Liver (tissue), 9 donors: Measurements from ENCODE around the gene DYRK4. TPM values are rescaled to one million over a fixed set of nuclear protein-coding genes. Genes with fewer than 3 reads are reported as not detected.

Experiments
- DNase-seq: peaks from one replicate; pipeline ENCODE4 v3.0.0-alpha.2; 2017; ENCODE audit warnings: low spot score
- H3K27ac ChIP-seq, 2 donors: one replicate each; pipeline ENCODE4 v1.7.0; 2013; ENCODE audit warnings: inconsistent platforms in 2 of 2, low read length in 2 of 2, control low read depth in 1 of 2, low read depth in 1 of 2, mild to moderate bottlenecking in 1 of 2
- H3K27me3 ChIP-seq, 4 donors: one replicate each; pipeline versions ENCODE4 v1.6.1 to v1.7.0; 2013; ENCODE audit warnings: low read length in 3 of 4, inconsistent platforms in 1 of 4, mild to moderate bottlenecking in 1 of 4, moderate library complexity in 1 of 4; ENCODE audit not compliant: control insufficient read depth in 4 of 4, insufficient read depth in 4 of 4
- H3K36me3 ChIP-seq, 4 donors: one replicate each; pipeline versions ENCODE4 v1.6.1 to v1.7.0; 2013; ENCODE audit warnings: low read length in 3 of 4, mild to moderate bottlenecking in 3 of 4, low read depth in 1 of 4, moderate library complexity in 1 of 4; ENCODE audit not compliant: control insufficient read depth in 4 of 4, insufficient read depth in 3 of 4
- H3K4me1 ChIP-seq, 4 donors: one replicate each; pipeline versions ENCODE4 v1.6.1 to v1.7.0; 2013; ENCODE audit warnings: low read length in 3 of 4, mild to moderate bottlenecking in 3 of 4, moderate library complexity in 1 of 4; ENCODE audit not compliant: control insufficient read depth in 4 of 4, insufficient read depth in 4 of 4
- H3K4me3 ChIP-seq, 3 donors: one replicate each; pipeline versions ENCODE4 v1.6.1 to v1.7.0; 2013; ENCODE audit warnings: low read length in 3 of 3, control low read depth in 1 of 3, low read depth in 1 of 3, mild to moderate bottlenecking in 1 of 3
- H3K9ac ChIP-seq, 2 donors: one replicate each; pipeline ENCODE4 v1.7.0; 2013; ENCODE audit warnings: low read length in 2 of 2, mild to moderate bottlenecking in 2 of 2, moderate library complexity in 2 of 2, control low read depth in 1 of 2, low read depth in 1 of 2
- H3K9me3 ChIP-seq, 4 donors: one replicate each; pipeline versions ENCODE4 v1.6.1 to v1.7.0; 2013; ENCODE audit warnings: low read length in 3 of 4; ENCODE audit not compliant: control insufficient read depth in 4 of 4
- EGR1 ChIP-seq, 2 donors: IDR thresholded peaks; 2 replicates each; pipeline ENCODE4 v1.6.1; 2016 to 2018; ENCODE audit warnings: antibody characterized with exemption in 2 of 2, low read depth in 2 of 2
- FOXA1 ChIP-seq: IDR thresholded peaks from 2 replicates; pipeline ENCODE4 v1.6.1; 2016; ENCODE audit warnings: antibody characterized with exemption
- FOXA2 ChIP-seq: IDR thresholded peaks from 2 replicates; pipeline ENCODE4 v1.6.1; 2016; ENCODE audit warnings: antibody characterized with exemption
- GABPA ChIP-seq, 2 donors: IDR thresholded peaks in 1 of 2; conservative IDR thresholded peaks in 1 of 2; 2 replicates each; pipeline ENCODE4 v1.6.1; 2016; ENCODE audit warnings: antibody characterized with exemption in 2 of 2, mild to moderate bottlenecking in 1 of 2, moderate library complexity in 1 of 2
- HNF4A ChIP-seq, 2 donors: conservative IDR thresholded peaks; 2 replicates each; pipeline ENCODE4 v1.6.1; 2016; ENCODE audit warnings: antibody characterized with exemption in 2 of 2, mild to moderate bottlenecking in 2 of 2
- JUND ChIP-seq, 2 donors: IDR thresholded peaks; 2 replicates each; pipeline ENCODE4 v1.6.1; 2016; ENCODE audit warnings: antibody characterized with exemption in 2 of 2
- RAD21 ChIP-seq, 2 donors: IDR thresholded peaks; 2 replicates each; pipeline ENCODE4 v1.6.1; 2016; ENCODE audit warnings: antibody characterized with exemption in 2 of 2, mild to moderate bottlenecking in 2 of 2
- RXRA ChIP-seq, 2 donors: IDR thresholded peaks; 2 replicates each; pipeline ENCODE4 v1.6.1; 2017 to 2018; ENCODE audit warnings: antibody characterized with exemption in 2 of 2, mild to moderate bottlenecking in 1 of 2
- TAF1 ChIP-seq: conservative IDR thresholded peaks from 2 replicates; pipeline ENCODE4 v1.6.1; 2016; ENCODE audit warnings: antibody characterized with exemption, mild to moderate bottlenecking
- YY1 ChIP-seq: IDR thresholded peaks from 2 replicates; pipeline ENCODE4 v1.6.1; 2016; ENCODE audit warnings: antibody characterized with exemption, mild to moderate bottlenecking
- WGBS: extraction: QIAGEN DNeasy Blood & Tissue Kit; methylation state at CpG from one replicate; pipeline ENCODE4 v1.1.7; 2013; 5-methylcytosine and 5-hydroxymethylcytosine counted together
- polyA plus RNA-seq, 2 donors: library from polyadenylated mRNA; stranded (reverse) in 1 of 2; unstranded in 1 of 2; fragments of 200-250 nt in 1 of 2; fragments of >200 nt in 1 of 2; fragmentation: Nextera tagmentation in 1 of 2; extraction: Ambion mirVana in 1 of 2; gene quantifications; one replicate each; pipeline versions ENCODE4 v1.2.1 to v1.2.3, GENCODE V29; 2013 to 2015
- total RNA-seq, 2 donors: library from RNA; depleted of rRNA; stranded (reverse); fragments of >200 nt; gene quantifications; one replicate each; pipeline ENCODE4 v1.2.3, GENCODE V29; 2014
- TF ChIP-seq, protein P1 (sequence below): IDR thresholded peaks from 2 replicates; pipeline ENCODE4 v1.6.1; 2016; ENCODE audit warnings: antibody characterized with exemption
- TF ChIP-seq, protein P2 (sequence below): IDR thresholded peaks from 2 replicates; pipeline ENCODE4 v1.6.1; 2016; ENCODE audit warnings: antibody characterized with exemption
- TF ChIP-seq, protein P3 (sequence below): fragments of 150-350 bp; IDR thresholded peaks from 2 replicates; pipeline ENCODE4 v1.5.1; 2017; ENCODE audit warnings: improper control_type of control experiment, low read depth, low read length; ENCODE audit not compliant: missing input control
- TF ChIP-seq, protein P4 (sequence below): IDR thresholded peaks from 2 replicates; pipeline ENCODE4 v1.6.1; 2016; ENCODE audit warnings: antibody characterized with exemption
- TF ChIP-seq, protein P5 (sequence below): IDR thresholded peaks from 2 replicates; pipeline ENCODE4 v1.6.1; 2016; ENCODE audit warnings: antibody characterized with exemption, mild to moderate bottlenecking
- donor health status: healthy.
- donor health status: healthy.
- donor health status: healthy.
- donor health status: healthy.
- donor health status: healthy.

DYRK4 gene
- total and polyA plus RNA-seq, 4 donors = 12.0 to 20.3 (median 14.4) TPM

DNA sequence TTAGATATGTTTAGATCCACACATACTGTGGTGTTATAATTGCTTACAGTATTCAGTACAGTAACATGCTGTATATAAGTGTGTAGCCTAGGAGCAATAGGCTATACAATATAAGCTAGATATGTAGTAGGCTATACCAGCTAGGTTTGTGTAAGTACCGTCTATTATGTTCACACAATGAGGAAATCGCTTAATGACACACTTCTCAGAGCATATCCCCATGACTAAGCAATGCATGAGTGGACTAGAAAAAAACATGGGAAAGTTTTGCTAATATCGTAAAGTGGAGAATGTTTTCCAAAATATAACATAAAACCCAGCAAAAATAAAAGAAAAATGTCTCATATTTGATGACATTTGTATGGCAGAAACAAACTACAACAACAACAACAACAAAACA lies 59.5 kb downstream of the DYRK4 start (continued):
- TF ChIP-seq, protein P1, sequence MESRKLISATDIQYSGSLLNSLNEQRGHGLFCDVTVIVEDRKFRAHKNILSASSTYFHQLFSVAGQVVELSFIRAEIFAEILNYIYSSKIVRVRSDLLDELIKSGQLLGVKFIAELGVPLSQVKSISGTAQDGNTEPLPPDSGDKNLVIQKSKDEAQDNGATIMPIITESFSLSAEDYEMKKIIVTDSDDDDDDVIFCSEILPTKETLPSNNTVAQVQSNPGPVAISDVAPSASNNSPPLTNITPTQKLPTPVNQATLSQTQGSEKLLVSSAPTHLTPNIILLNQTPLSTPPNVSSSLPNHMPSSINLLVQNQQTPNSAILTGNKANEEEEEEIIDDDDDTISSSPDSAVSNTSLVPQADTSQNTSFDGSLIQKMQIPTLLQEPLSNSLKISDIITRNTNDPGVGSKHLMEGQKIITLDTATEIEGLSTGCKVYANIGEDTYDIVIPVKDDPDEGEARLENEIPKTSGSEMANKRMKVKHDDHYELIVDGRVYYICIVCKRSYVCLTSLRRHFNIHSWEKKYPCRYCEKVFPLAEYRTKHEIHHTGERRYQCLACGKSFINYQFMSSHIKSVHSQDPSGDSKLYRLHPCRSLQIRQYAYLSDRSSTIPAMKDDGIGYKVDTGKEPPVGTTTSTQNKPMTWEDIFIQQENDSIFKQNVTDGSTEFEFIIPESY = no peak

DNA sequence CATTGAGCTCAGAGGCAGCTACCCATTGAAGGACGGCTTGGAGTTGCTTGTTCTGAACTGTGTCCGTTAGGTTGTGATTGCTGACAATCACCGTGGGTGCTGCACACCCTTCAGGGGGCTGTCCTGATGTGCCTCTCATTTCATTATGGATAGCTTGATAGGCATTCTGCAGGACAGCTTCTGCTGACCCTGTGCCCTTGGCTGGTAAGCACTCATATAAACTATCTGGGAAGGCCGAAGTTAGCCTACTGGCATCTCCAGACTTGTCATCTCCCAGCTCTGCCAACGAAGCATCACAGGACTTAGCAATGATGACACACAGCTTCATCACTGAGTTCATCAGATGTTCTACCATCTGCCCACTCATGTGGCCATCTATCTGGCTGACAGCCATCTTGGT lies 64.5 kb downstream of the DYRK4 start:
- Histone ChIP-seq H3K27me3 (no peaks in the 10 kb centered on the region), H3K9ac (no peak overlapping the region), H3K27ac (no peak overlapping the region), H3K4me3 (no peak overlapping the region), H3K9me3 (no peaks in the 10 kb centered on the region), H3K4me1 (peaks cover 0 to 2% (median 0%) of the 10 kb centered on the region in 4 donors), H3K36me3 (no peaks in the 10 kb centered on the region)
- 95% methylated on average over 5 of the region's 5 CpGs for WGBS
- no peak for DNase-seq
- TF ChIP-seq RXRA (IDR thresholded peaks at IDR 0.05) = no peak
- TF ChIP-seq EGR1 (IDR thresholded peaks at IDR 0.05; ENCODE audit: low read depth in 2 of 2) = no peak
- TF ChIP-seq, protein P2, sequence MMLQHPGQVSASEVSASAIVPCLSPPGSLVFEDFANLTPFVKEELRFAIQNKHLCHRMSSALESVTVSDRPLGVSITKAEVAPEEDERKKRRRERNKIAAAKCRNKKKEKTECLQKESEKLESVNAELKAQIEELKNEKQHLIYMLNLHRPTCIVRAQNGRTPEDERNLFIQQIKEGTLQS = no peak
- no peak for TF ChIP-seq RAD21 (IDR thresholded peaks at IDR 0.05)
- TF ChIP-seq TAF1 = no peak
- TF ChIP-seq, protein P3, sequence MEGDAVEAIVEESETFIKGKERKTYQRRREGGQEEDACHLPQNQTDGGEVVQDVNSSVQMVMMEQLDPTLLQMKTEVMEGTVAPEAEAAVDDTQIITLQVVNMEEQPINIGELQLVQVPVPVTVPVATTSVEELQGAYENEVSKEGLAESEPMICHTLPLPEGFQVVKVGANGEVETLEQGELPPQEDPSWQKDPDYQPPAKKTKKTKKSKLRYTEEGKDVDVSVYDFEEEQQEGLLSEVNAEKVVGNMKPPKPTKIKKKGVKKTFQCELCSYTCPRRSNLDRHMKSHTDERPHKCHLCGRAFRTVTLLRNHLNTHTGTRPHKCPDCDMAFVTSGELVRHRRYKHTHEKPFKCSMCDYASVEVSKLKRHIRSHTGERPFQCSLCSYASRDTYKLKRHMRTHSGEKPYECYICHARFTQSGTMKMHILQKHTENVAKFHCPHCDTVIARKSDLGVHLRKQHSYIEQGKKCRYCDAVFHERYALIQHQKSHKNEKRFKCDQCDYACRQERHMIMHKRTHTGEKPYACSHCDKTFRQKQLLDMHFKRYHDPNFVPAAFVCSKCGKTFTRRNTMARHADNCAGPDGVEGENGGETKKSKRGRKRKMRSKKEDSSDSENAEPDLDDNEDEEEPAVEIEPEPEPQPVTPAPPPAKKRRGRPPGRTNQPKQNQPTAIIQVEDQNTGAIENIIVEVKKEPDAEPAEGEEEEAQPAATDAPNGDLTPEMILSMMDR = no peak
- TF ChIP-seq JUND (IDR thresholded peaks at IDR 0.05) = no peak
- no peak for TF ChIP-seq GABPA (IDR thresholded peaks at IDR 0.05 in 1 of 2, conservative IDR thresholded peaks at IDR 0.05 in 1 of 2)
- TF ChIP-seq, protein P1 = no peak
- no peak for TF ChIP-seq FOXA2
- no peak for TF ChIP-seq YY1
- TF ChIP-seq, protein P4, sequence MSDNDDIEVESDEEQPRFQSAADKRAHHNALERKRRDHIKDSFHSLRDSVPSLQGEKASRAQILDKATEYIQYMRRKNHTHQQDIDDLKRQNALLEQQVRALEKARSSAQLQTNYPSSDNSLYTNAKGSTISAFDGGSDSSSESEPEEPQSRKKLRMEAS = no peak
- TF ChIP-seq, protein P5, sequence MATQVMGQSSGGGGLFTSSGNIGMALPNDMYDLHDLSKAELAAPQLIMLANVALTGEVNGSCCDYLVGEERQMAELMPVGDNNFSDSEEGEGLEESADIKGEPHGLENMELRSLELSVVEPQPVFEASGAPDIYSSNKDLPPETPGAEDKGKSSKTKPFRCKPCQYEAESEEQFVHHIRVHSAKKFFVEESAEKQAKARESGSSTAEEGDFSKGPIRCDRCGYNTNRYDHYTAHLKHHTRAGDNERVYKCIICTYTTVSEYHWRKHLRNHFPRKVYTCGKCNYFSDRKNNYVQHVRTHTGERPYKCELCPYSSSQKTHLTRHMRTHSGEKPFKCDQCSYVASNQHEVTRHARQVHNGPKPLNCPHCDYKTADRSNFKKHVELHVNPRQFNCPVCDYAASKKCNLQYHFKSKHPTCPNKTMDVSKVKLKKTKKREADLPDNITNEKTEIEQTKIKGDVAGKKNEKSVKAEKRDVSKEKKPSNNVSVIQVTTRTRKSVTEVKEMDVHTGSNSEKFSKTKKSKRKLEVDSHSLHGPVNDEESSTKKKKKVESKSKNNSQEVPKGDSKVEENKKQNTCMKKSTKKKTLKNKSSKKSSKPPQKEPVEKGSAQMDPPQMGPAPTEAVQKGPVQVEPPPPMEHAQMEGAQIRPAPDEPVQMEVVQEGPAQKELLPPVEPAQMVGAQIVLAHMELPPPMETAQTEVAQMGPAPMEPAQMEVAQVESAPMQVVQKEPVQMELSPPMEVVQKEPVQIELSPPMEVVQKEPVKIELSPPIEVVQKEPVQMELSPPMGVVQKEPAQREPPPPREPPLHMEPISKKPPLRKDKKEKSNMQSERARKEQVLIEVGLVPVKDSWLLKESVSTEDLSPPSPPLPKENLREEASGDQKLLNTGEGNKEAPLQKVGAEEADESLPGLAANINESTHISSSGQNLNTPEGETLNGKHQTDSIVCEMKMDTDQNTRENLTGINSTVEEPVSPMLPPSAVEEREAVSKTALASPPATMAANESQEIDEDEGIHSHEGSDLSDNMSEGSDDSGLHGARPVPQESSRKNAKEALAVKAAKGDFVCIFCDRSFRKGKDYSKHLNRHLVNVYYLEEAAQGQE = no peak
- no peak for TF ChIP-seq FOXA1
- TF ChIP-seq HNF4A (conservative IDR thresholded peaks at IDR 0.05) = no peak
